Type B pancreatic cell (in vitro differentiated cells): ENCODE data around the gene GAB3. TPM values are rescaled to one million over a fixed set of nuclear protein-coding genes. Genes with fewer than 3 reads are reported as not detected.
"Not testable (repeated sequence)": the region's sequence is repeated elsewhere in the genome, so short reads cannot be mapped to it uniquely, and the experiment has no call there.

Source experiments
- DNase-seq: peaks from one replicate; pipeline ENCODE4 v3.0.0; 2021; ENCODE audit warnings: mixed read lengths; ENCODE audit not compliant: unreplicated experiment; ENCODE audit errors: extremely low spot score
- H3K27ac Mint-ChIP-seq: 2 replicates; pipeline ENCODE4 v1.8.0; 2021; ENCODE audit warnings: mild to moderate bottlenecking, mixed read lengths
- H3K27me3 Mint-ChIP-seq: 2 replicates; pipeline ENCODE4 v1.8.0; 2021; ENCODE audit warnings: mixed read lengths
- H3K36me3 Mint-ChIP-seq: 2 replicates; pipeline ENCODE4 v1.8.0; 2021; ENCODE audit warnings: mixed read lengths
- H3K4me1 Mint-ChIP-seq: one replicate; pipeline ENCODE4 v1.8.0; 2021; ENCODE audit warnings: mixed read lengths; ENCODE audit not compliant: unreplicated experiment
- H3K4me3 Mint-ChIP-seq: 2 replicates; pipeline ENCODE4 v1.8.0; 2021; ENCODE audit warnings: mild to moderate bottlenecking, mixed read lengths
- H3K9me3 Mint-ChIP-seq: 2 replicates; pipeline ENCODE4 v1.8.0; 2021; ENCODE audit warnings: mixed read lengths
- CTCF ChIP-seq: fragments of 200-600 bp; sonication (generic); conservative IDR thresholded peaks from 2 replicates; pipeline ENCODE4 v1.5.0; 2021; ENCODE audit warnings: antibody characterized with exemption, mild to moderate bottlenecking
- total RNA-seq: library from RNA; stranded (reverse); gene quantifications from 2 replicates; pipeline ENCODE4 v1.2.1, GENCODE V29; 2021; ENCODE audit warnings: low replicate concordance

Gene GAB3
- total RNA-seq, 1 donor from 2014 or later: 0.19 TPM

GRCh38 chrX:154649503-154650220 lies 101.2 kb downstream of the GAB3 start:
- TF ChIP-seq CTCF: no peak
- H3K4me1 Mint-ChIP-seq: no peaks in the 10 kb centered on the region
- no peaks in the 10 kb centered on the region for H3K27me3 Mint-ChIP-seq
- no peak overlapping the region for H3K27ac Mint-ChIP-seq
- H3K36me3 Mint-ChIP-seq: no peaks in the 10 kb centered on the region
- H3K9me3 Mint-ChIP-seq: no peaks in the 10 kb centered on the region
- DNase-seq: no peak
- H3K4me3 Mint-ChIP-seq: no peak overlapping the region

DNA sequence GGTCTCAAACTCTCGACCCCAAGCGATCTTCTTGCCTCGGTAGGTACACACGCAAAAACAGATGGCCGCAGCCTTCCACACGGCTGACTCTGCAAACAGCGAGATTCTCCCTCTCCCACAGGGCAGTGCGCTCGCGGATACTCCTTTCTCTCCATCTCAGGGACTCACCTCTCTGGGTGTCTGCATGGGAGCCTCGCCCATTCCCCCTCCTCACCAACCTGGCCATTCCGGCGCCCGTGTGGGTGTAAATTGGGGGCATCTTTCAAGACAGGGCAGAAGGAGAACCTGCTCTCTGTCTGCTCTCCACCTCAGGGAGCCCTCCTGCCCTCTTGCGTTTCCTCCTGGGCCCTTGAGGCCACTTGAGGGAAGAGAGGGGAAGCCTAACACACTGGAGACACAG lies 101.9 kb downstream of the GAB3 start:
- Mint-ChIP-seq H3K27ac (no peak overlapping the region), H3K27me3 (no peaks in the 10 kb centered on the region), H3K4me1 (no peaks in the 10 kb centered on the region), H3K36me3 (no peaks in the 10 kb centered on the region), H3K4me3 (no peak overlapping the region), H3K9me3 (no peaks in the 10 kb centered on the region)
- TF ChIP-seq CTCF: no peak
- no peak for DNase-seq

- H3K9me3 Mint-ChIP-seq, DNase-seq, H3K4me3 Mint-ChIP-seq, H3K4me1 Mint-ChIP-seq, H3K27ac Mint-ChIP-seq, H3K27me3 Mint-ChIP-seq, H3K36me3 Mint-ChIP-seq: not testable (repeated sequence)
Observed at GRCh38 chrX:154645745-154646378, 105.0 kb downstream of the GAB3 start.

DNA sequence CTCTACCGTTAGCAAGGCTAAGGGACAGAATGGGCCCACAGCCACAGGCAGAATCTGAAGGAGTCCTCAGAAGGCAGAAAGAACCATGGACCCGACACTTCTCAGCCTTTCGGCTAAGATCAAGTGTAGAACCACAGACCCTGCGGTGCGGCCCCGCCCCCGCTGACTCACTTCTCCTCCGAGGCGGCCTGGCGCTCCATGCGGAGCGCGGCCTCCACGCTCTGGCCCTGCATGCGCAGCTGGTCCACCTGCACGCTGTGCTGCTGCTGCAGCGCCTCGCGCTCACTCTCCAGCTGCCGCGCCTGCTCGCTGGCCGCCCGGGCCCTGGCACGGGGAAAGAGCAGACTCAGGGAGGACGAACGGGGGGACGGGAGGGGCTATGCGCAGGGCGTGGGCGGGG lies 107.2 kb downstream of the GAB3 start:
- H3K4me1 Mint-ChIP-seq, H3K27me3 Mint-ChIP-seq, DNase-seq, H3K9me3 Mint-ChIP-seq, H3K36me3 Mint-ChIP-seq, H3K4me3 Mint-ChIP-seq, H3K27ac Mint-ChIP-seq: not testable (repeated sequence)

DNA sequence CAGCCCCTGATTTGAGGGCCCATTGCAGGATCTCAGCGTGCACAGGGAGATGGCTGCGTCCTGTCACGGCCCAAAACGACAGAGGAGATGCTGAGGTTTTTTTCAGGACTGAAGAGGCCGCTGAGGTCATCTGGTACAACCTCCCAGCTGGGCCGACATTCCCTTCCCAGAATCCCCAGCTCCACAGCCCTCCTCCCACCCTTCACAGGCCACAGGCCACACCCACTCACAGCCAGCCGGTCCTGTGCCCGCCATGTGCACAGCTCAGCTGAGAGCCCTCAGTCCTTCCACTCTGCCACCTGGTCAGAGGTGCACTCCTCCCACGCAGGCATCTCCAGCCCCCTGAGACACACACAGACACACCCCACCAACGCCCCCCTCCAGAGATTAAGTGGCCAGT lies 109.1 kb downstream of the GAB3 start:
- H3K36me3 Mint-ChIP-seq, H3K4me3 Mint-ChIP-seq, H3K4me1 Mint-ChIP-seq, DNase-seq, H3K27me3 Mint-ChIP-seq, H3K9me3 Mint-ChIP-seq, H3K27ac Mint-ChIP-seq: not testable (repeated sequence)

DNA sequence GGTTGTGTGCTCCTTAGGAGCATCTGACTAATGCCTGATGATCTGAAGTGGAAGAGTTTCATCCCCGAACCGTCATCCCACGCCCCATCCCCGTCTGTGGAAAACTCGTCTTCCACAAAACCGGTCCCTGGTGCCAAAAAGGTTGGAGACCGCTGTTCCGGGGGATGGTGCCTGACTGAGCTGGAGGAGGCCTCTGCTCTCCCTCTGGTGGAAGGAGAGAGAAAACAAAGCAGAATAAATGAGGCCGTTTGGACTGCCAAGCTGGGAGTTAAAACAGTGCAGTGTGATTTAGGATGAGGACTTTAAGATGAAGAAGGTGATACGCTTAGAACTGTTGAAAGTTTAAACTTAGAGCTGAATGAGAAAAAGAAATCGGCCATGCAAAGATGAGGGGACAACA lies 117.2 kb downstream of the GAB3 start:
- not testable (repeated sequence) for H3K36me3 Mint-ChIP-seq, H3K4me1 Mint-ChIP-seq, DNase-seq, H3K9me3 Mint-ChIP-seq, H3K4me3 Mint-ChIP-seq, H3K27me3 Mint-ChIP-seq, H3K27ac Mint-ChIP-seq

GRCh38 chrX:154630949-154631348 lies 119.9 kb downstream of the GAB3 start:
- not testable (repeated sequence) for H3K27me3 Mint-ChIP-seq, H3K4me1 Mint-ChIP-seq, DNase-seq, H3K4me3 Mint-ChIP-seq, H3K36me3 Mint-ChIP-seq, H3K9me3 Mint-ChIP-seq, H3K27ac Mint-ChIP-seq

DNA sequence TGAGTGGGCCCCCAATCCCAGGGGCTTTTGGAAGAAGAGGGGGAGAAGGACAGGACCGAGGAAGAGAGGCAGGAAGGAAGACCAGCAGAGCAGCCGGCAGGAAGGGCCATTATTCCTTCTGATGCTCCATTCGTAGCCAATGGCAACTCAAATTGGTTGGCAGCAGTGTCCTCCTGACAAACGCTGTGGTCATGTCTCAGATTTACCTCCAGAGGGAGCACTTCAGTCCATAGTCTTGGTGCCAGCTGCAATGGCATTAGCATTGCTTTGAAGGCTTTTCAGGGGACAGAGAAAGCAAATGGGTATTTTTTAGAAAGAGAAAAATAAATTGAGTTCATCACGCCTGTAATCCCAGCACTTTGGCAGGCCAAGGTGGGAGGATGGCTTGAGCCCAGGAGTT lies 121.9 kb downstream of the GAB3 start:
- not testable (repeated sequence) for H3K4me1 Mint-ChIP-seq, H3K27ac Mint-ChIP-seq, H3K4me3 Mint-ChIP-seq, DNase-seq, H3K9me3 Mint-ChIP-seq, H3K36me3 Mint-ChIP-seq, H3K27me3 Mint-ChIP-seq

Other genes starting within 250 kb of the GAB3 start
- 34.1 and 35.9 TPM in 2 replicates for gene FAM3A, start 234.8 kb downstream of the GAB3 start, total RNA-seq
- gene G6PD, start 204.2 kb downstream of the GAB3 start, total RNA-seq: 41.3 and 57.9 TPM in 2 replicates
- 14.6 and 15.5 TPM in 2 replicates for gene IKBKG, start 203.5 kb downstream of the GAB3 start, total RNA-seq
- not detected in 2 replicates for gene CTAG1A, start 165.9 kb downstream of the GAB3 start, total RNA-seq
- not detected in 2 replicates for gene CTAG1B, start 131.8 kb downstream of the GAB3 start, total RNA-seq
- not detected in 2 replicates for gene CTAG2, start 97.5 kb downstream of the GAB3 start, total RNA-seq
- gene DKC1, start 11.8 kb upstream of the GAB3 start, total RNA-seq: 52.0 and 62.7 TPM in 2 replicates
- gene MPP1, start 54.4 kb upstream of the GAB3 start, total RNA-seq: 10.4 and 13.8 TPM in 2 replicates
- gene SMIM9, start 83.6 kb upstream of the GAB3 start, total RNA-seq: not detected in 2 replicates
- 16.1 and 20.7 TPM in 2 replicates for gene F8A1, start 135.3 kb upstream of the GAB3 start, total RNA-seq